Placental epithelial cell (primary cell): ENCODE measurements around the gene ZNF737. TPM values are rescaled to one million over a fixed set of nuclear protein-coding genes. Genes with fewer than 3 reads are reported as not detected.

Source experiments
- total RNA-seq: library from RNA; depleted of rRNA; stranded (reverse); fragments of >200 nt; gene quantifications from 2 replicates; pipeline ENCODE4 v1.2.3, GENCODE V29; 2012

ZNF737 gene
- 19.0 and 24.7 TPM in 2 replicates for total RNA-seq

GRCh38 chr19:20565321-20566018, at the start of gene ZNF737:
ZNF737 (minus strand) TSS chr19:20565781; CDS start chr19:20565640, 141 bp downstream.

Other genes starting within 250 kb of the ZNF737 start
- 18.1 and 21.9 TPM in 2 replicates for gene ZNF626, start 95.8 kb upstream of the ZNF737 start, total RNA-seq
- 6.2 and 6.7 TPM in 2 replicates for gene ZNF66, start 210.5 kb upstream of the ZNF737 start, total RNA-seq